Progenitor cell of endocrine pancreas (in vitro differentiated cells): ENCODE measurements around the gene SLC4A2. TPM values are rescaled to one million over a fixed set of nuclear protein-coding genes. Genes with fewer than 3 reads are reported as not detected.

Experiments used
- DNase-seq: peaks from one replicate; pipeline ENCODE4 v3.0.0; 2021; ENCODE audit warnings: low spot score; ENCODE audit not compliant: unreplicated experiment
- H3K27ac Mint-ChIP-seq: 2 replicates; pipeline ENCODE4 v1.8.0; 2021; ENCODE audit warnings: mild to moderate bottlenecking, moderate library complexity, mixed read lengths
- H3K27me3 Mint-ChIP-seq: 2 replicates; pipeline ENCODE4 v1.8.0; 2021; ENCODE audit warnings: mixed read lengths
- H3K36me3 Mint-ChIP-seq: 2 replicates; pipeline ENCODE4 v1.8.0; 2022; ENCODE audit warnings: mixed read lengths; ENCODE audit not compliant: insufficient read depth
- H3K4me1 Mint-ChIP-seq: 2 replicates; pipeline ENCODE4 v1.8.0; 2021; ENCODE audit warnings: low read depth, mixed read lengths
- H3K4me3 Mint-ChIP-seq: 2 replicates; pipeline ENCODE4 v1.8.0; 2021; ENCODE audit warnings: low read depth, mild to moderate bottlenecking, moderate library complexity, mixed read lengths
- H3K9me3 Mint-ChIP-seq: 2 replicates; pipeline ENCODE4 v1.8.0; 2021; ENCODE audit warnings: low read depth, mixed read lengths
- CTCF ChIP-seq: fragments of 200-600 bp; sonication (generic); IDR thresholded peaks from one replicate; pipeline ENCODE4 v1.5.0; 2021; ENCODE audit warnings: antibody characterized with exemption, mild to moderate bottlenecking; ENCODE audit not compliant: unreplicated experiment
- total RNA-seq: library from RNA; stranded (reverse); gene quantifications from 2 replicates; pipeline ENCODE4 v1.2.1, GENCODE V29; 2021

SLC4A2 gene
- total RNA-seq, 1 donor from 2014 or later = 213 TPM

DNA sequence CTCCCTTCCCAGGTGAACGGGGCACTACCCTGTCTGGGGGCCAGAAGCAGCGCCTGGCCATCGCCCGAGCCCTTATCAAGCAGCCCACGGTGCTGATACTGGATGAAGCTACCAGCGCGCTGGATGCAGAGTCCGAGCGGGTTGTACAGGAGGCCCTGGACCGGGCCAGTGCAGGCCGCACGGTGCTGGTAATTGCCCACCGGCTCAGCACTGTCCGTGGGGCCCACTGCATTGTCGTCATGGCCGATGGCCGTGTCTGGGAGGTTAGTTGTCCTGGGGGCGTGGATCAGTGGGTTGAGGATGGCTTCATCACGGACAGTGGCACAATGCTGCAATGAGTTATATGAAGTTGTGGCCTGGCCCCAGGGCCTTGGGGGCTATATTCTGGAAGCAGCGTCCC, 15.4 kb upstream of the SLC4A2 start:
- H3K27me3 Mint-ChIP-seq = peaks cover 4% of the 10 kb centered on the region
- H3K4me3 Mint-ChIP-seq = no peak overlapping the region
- no peak for TF ChIP-seq CTCF
- H3K9me3 Mint-ChIP-seq = no peaks in the 10 kb centered on the region
- H3K4me1 Mint-ChIP-seq = no peaks in the 10 kb centered on the region
- DNase-seq = no peak
- no peak overlapping the region for H3K27ac Mint-ChIP-seq
- H3K36me3 Mint-ChIP-seq = no peaks in the 10 kb centered on the region

DNA sequence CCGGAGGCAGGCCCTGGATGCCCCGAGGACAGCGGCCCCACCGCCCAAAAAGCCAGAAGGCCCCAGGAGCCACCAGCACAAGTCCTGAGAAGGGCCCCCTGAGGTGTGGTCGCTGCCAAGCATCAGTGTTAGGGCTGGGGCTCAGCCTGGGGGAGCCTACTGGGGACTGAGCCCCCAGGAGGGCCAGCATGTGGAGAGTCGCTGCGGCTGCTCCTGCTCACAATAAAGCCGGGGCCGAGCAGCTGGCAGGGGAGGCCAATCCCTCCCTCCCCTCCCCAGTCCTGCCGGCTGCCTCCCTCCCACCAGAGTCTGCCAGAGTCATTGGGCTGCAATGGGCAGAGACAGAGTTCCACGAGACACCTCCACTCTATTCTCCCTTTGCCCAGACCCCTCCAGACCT, 14.1 kb upstream of the SLC4A2 start:
- Mint-ChIP-seq H3K36me3 (no peaks in the 10 kb centered on the region), H3K27me3 (peaks cover 11% of the 10 kb centered on the region), H3K27ac (no peak overlapping the region), H3K4me1 (no peaks in the 10 kb centered on the region), H3K4me3 (no peak overlapping the region), H3K9me3 (no peaks in the 10 kb centered on the region)
- no peak for TF ChIP-seq CTCF
- no peak for DNase-seq

DNA sequence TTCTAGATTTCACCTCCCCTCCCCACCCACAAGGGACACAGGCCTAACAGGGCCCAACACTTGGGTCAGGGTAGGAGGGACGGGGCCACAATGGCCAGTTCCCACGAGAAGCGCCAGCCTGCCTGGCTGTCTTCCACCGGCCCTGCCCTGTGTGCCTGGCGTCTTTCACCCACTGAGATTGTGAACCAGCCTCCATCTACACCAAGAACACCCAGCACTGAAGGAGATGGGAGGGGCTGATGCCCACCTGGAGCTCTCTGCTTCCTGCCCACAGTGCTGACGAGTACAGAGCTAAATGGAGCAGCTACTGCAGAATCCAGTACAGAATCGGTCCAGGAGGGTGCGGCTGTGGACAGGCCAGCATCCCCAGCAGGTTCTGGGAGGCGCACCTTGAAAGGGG, 13.4 kb upstream of the SLC4A2 start:
- H3K27ac Mint-ChIP-seq = no peak overlapping the region

DNA sequence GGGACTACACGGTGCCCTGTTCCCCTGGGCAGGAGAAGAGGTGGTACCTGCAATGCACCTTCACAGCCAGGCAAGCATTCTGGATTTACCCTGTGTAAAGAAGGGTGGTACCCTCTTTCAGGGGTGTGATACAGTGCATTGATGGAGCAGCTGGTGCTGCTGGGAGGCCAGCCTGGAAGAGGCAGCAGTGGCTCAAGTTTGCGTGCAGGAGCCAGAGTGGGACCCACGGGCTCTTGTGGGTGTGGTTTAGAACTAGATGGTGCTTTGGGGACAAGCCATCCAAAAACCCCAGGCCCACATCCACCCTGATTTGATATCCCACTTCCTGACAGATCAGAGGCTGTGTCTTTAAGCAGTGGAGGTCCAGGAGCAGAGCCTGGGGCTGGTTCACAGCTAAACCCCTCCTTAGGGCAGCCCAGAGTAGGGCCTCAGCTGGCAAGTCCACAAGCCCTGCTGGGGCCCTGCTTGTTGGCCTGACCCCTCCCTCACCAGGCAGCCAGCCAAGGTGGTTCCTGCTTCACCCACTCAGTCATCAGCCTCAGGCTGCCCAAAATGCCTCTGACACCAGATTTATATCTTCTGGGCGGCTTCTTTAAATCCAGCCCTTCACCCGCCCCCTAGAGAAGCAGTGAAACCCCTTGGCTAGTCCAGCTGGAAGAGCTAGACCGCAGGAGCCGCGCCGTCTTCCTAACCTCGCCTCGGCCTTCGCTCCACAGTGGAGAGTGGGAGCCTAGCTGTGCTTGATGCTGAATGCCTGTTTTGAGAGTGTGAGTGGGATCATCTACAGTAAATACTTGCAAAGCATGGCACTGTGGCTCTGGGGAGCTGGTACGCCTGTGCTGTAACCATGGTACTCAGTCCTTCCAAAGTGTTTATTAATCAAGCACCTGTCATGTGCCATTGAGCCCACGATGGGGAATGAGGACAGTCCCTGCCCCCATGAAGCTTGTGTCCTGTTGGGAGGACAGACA, 12.5 kb upstream of the SLC4A2 start:
- peaks cover 19% of the 10 kb centered on the region for H3K27me3 Mint-ChIP-seq

More for the DNA sequence above, 13.4 kb upstream of the SLC4A2 start:
- no peak for DNase-seq
- Mint-ChIP-seq H3K36me3 (no peaks in the 10 kb centered on the region), H3K4me1 (no peaks in the 10 kb centered on the region), H3K9me3 (no peaks in the 10 kb centered on the region), H3K27me3 (peaks cover 15% of the 10 kb centered on the region), H3K4me3 (no peak overlapping the region)
- TF ChIP-seq CTCF = no peak

More for the DNA sequence above, 12.5 kb upstream of the SLC4A2 start:
- H3K9me3 Mint-ChIP-seq = no peaks in the 10 kb centered on the region
- H3K36me3 Mint-ChIP-seq = no peaks in the 10 kb centered on the region
- H3K27ac Mint-ChIP-seq = peak overlapping the region; percentile 60
- no peaks in the 10 kb centered on the region for H3K4me1 Mint-ChIP-seq
- TF ChIP-seq CTCF = no peak
- no peak for DNase-seq
- no peak overlapping the region for H3K4me3 Mint-ChIP-seq
